Renal cortical epithelial cell (primary cell): ENCODE data around the gene IGSF21. TPM values are rescaled to one million over a fixed set of nuclear protein-coding genes. Genes with fewer than 3 reads are reported as not detected.
"Not testable (repeated sequence)": the region's sequence is repeated elsewhere in the genome, so short reads cannot be mapped to it uniquely, and the experiment has no call there.

Source experiments
- DNase-seq: peaks from one replicate; pipeline ENCODE4 v3.0.0-alpha.2; 2011; ENCODE audit warnings: low read depth
- total RNA-seq: library from RNA; depleted of rRNA; stranded (reverse); fragments of >200 nt; gene quantifications from 2 replicates; pipeline ENCODE4 v1.2.3, GENCODE V29; 2014

The IGSF21 gene
- total RNA-seq, 1 donor from 2014 or later: not detected

GRCh38 chr1:18398791-18399530 lies 291.4 kb downstream of the IGSF21 start:
- DNase-seq: no peak

- no peak for DNase-seq
Observed at GRCh38 chr1:18400347-18401102, 292.9 kb downstream of the IGSF21 start.

- DNase-seq: no peak
Observed at GRCh38 chr1:18401921-18402320, 294.3 kb downstream of the IGSF21 start.

GRCh38 chr1:18404460-18404859 lies 296.9 kb downstream of the IGSF21 start:
- no peak for DNase-seq

- DNase-seq: no peak
Observed at GRCh38 chr1:18407166-18408045, 299.8 kb downstream of the IGSF21 start.

- DNase-seq: no peak
Observed at GRCh38 chr1:18408656-18409370, 301.2 kb downstream of the IGSF21 start.

GRCh38 chr1:18409609-18410237 lies 302.1 kb downstream of the IGSF21 start:
- DNase-seq: no peak

- DNase-seq: no peak
Observed at GRCh38 chr1:18410407-18410806, 302.8 kb downstream of the IGSF21 start.

GRCh38 chr1:18411321-18411720 lies 303.7 kb downstream of the IGSF21 start:
- no peak for DNase-seq

- no peak for DNase-seq
Observed at GRCh38 chr1:18411820-18412641, 304.4 kb downstream of the IGSF21 start.

- DNase-seq: no peak
Observed at GRCh38 chr1:18412882-18413353, 305.3 kb downstream of the IGSF21 start.

GRCh38 chr1:18413541-18414305 lies 306.1 kb downstream of the IGSF21 start:
- DNase-seq: peak; percentile 11

GRCh38 chr1:18414321-18414720 lies 306.7 kb downstream of the IGSF21 start:
- no peak for DNase-seq

- DNase-seq: no peak
Observed at GRCh38 chr1:18414872-18415447, 307.4 kb downstream of the IGSF21 start.

GRCh38 chr1:18415448-18416027 lies 307.9 kb downstream of the IGSF21 start:
- no peak for DNase-seq

GRCh38 chr1:18416126-18416525 lies 308.5 kb downstream of the IGSF21 start:
- DNase-seq: not testable (repeated sequence)

GRCh38 chr1:18417316-18418269 lies 310.0 kb downstream of the IGSF21 start:
- DNase-seq: no peak
